ENCODE measurements around the gene APBB2. TPM values are rescaled to one million over a fixed set of nuclear protein-coding genes. Genes with fewer than 3 reads are reported as not detected.

APBB2 gene
- total and polyA plus RNA-seq, 10 of the 15 experiments (the other 5 are each of a cell fraction or from before 2014, with no cell fraction given), result 2.7 to 24.6 (median 19.0) TPM

GRCh38 chr4:40991908-40992307 lies 222.4 kb downstream of the APBB2 start (continued):
- TF ChIP-seq, protein P1, sequence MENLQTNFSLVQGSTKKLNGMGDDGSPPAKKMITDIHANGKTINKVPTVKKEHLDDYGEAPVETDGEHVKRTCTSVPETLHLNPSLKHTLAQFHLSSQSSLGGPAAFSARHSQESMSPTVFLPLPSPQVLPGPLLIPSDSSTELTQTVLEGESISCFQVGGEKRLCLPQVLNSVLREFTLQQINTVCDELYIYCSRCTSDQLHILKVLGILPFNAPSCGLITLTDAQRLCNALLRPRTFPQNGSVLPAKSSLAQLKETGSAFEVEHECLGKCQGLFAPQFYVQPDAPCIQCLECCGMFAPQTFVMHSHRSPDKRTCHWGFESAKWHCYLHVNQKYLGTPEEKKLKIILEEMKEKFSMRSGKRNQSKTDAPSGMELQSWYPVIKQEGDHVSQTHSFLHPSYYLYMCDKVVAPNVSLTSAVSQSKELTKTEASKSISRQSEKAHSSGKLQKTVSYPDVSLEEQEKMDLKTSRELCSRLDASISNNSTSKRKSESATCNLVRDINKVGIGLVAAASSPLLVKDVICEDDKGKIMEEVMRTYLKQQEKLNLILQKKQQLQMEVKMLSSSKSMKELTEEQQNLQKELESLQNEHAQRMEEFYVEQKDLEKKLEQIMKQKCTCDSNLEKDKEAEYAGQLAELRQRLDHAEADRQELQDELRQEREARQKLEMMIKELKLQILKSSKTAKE (IDR thresholded peaks at IDR 0.05; ENCODE audit: low read depth, poor library complexity, severe bottlenecking), result peak; percentile 57
- TF ChIP-seq TBL1XR1 (IDR thresholded peaks at IDR 0.05; ENCODE audit: low read depth, low read length), result peak; percentile 87
- TF ChIP-seq STAT3 (IDR thresholded peaks at IDR 0.05; ENCODE audit: low read depth, low read length), result peak; percentile 47; the same call in 1 of the 2 replicates
- no peak for TF ChIP-seq ZNF622 (IDR thresholded peaks at IDR 0.05)
- 0 out of 2 replicates have a peak, but pooled peaks have one; percentile 16 for TF ChIP-seq MAX (IDR thresholded peaks at IDR 0.05; ENCODE audit: low read depth, low read length)
- peak; percentile 11; the same call in 1 of the 2 replicates for TF ChIP-seq SMC3 (IDR thresholded peaks at IDR 0.05; ENCODE audit: borderline replicate concordance, low read length)
- TF ChIP-seq, protein P2, sequence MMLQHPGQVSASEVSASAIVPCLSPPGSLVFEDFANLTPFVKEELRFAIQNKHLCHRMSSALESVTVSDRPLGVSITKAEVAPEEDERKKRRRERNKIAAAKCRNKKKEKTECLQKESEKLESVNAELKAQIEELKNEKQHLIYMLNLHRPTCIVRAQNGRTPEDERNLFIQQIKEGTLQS (IDR thresholded peaks at IDR 0.05; ENCODE audit: borderline replicate concordance, extremely low read depth, low read depth, low read length), result no peak
- TF ChIP-seq KDM1A (IDR thresholded peaks at IDR 0.05; ENCODE audit: borderline replicate concordance), result 0 out of 2 replicates have a peak, but pooled peaks have one; percentile 74
- TF ChIP-seq EP300 (IDR thresholded peaks at IDR 0.05; ENCODE audit: borderline replicate concordance in 1 of 2, control insufficient read depth in 1 of 2, low read depth in 2 of 2, low read length in 2 of 2), result peak; percentile 63 to 70
- peak; percentile 62; the same call in 1 of the 2 replicates for TF ChIP-seq CREB1 (IDR thresholded peaks at IDR 0.05; ENCODE audit: low read depth)
- TF ChIP-seq FOXK2 (IDR thresholded peaks at IDR 0.05), result no peak
- peak; percentile 74 for TF ChIP-seq MEF2B (IDR thresholded peaks at IDR 0.05; ENCODE audit: partially characterized antibody, poor library complexity, severe bottlenecking)
- TF ChIP-seq MEF2A (IDR thresholded peaks at IDR 0.05; ENCODE audit: insufficient read depth, low read depth, low read length), result peak; percentile 95
- peak in 1 of 2 experiments; percentile 77; a peak in 2 of 4 replicates for TF ChIP-seq ETV6 (conservative IDR thresholded peaks at IDR 0.05 in 1 of 2, IDR thresholded peaks at IDR 0.05 in 1 of 2; ENCODE audit: borderline replicate concordance in 1 of 2, low read depth in 1 of 2)
- TF ChIP-seq MLLT1 (IDR thresholded peaks at IDR 0.05), result no peak
- TF ChIP-seq FOXM1 (IDR thresholded peaks at IDR 0.05; ENCODE audit: low read depth, low read length), result peak; percentile 25
- no peak for TF ChIP-seq MYB (IDR thresholded peaks at IDR 0.05; ENCODE audit: borderline replicate concordance, low read depth, low read length)
- TF ChIP-seq NBN (IDR thresholded peaks at IDR 0.05), result 0 out of 2 replicates have a peak, but pooled peaks have one; percentile 77
- TF ChIP-seq IKZF2 (IDR thresholded peaks at IDR 0.05), result peak; percentile 51 to 75
- peak; percentile 77 for TF ChIP-seq CREM (IDR thresholded peaks at IDR 0.05; ENCODE audit: low read depth)
